ENCODE measurements around the gene RSPRY1.

- TF ChIP-seq EZH2 (IDR thresholded peaks at IDR 0.05) (no peak), CTCF (IDR thresholded peaks at IDR 0.05 in 2 of 3, conservative IDR thresholded peaks at IDR 0.05 in 1 of 3; ENCODE audit: borderline replicate concordance in 1 of 3, insufficient read depth in 1 of 3, low read depth in 2 of 3, low read length in 2 of 3) (no peak), TCF7L2 (IDR thresholded peaks at IDR 0.05; ENCODE audit: borderline replicate concordance, extremely low read depth, insufficient read depth, insufficient read length) (no peak), POLR2A (IDR thresholded peaks at IDR 0.05; ENCODE audit: borderline replicate concordance, extremely low read depth, insufficient read depth, insufficient read length) (no peak), REST (IDR thresholded peaks at IDR 0.05; ENCODE audit: low read depth) (no peak), SRF (IDR thresholded peaks at IDR 0.05; ENCODE audit: low read depth) (no peak), POLR2AphosphoS5 (IDR thresholded peaks at IDR 0.05; ENCODE audit: low read depth, low read length) (no peak), MAX (IDR thresholded peaks at IDR 0.05) (no peak), FOSL1 (IDR thresholded peaks at IDR 0.05; ENCODE audit: low read depth) (no peak), SP1 (IDR thresholded peaks at IDR 0.05; ENCODE audit: low read depth) (no peak), YY1 (IDR thresholded peaks at IDR 0.05; ENCODE audit: extremely low read depth, insufficient replicate concordance, low read depth, low read length) (no peak), RAD21 (IDR thresholded peaks at IDR 0.05; ENCODE audit: low read depth) (no peak), SIN3A (IDR thresholded peaks at IDR 0.05; ENCODE audit: low read depth) (no peak), ZBTB33 (IDR thresholded peaks at IDR 0.05; ENCODE audit: extremely low read depth, insufficient replicate concordance, low read length) (no peak)
These were observed 26.7 kb upstream of the RSPRY1 start for GRCh38 chr16:57159447-57159846.

Measured in HCT116 (cell line).